IPS DF 6.9 (cell line): ENCODE data around the gene FNBP1.

Experiments used
- DNase-seq: peaks from one replicate; pipeline ENCODE4 v3.0.0-alpha.2; 2013; ENCODE audit warnings: low read depth, low spot score
- H3K27ac ChIP-seq: one replicate; pipeline ENCODE4 v1.5.1; 2013; ENCODE audit warnings: low read length, control low read depth
- H3K27me3 ChIP-seq: 2 replicates; pipeline ENCODE4 v1.6.1; 2013; ENCODE audit warnings: mild to moderate bottlenecking, low read length; ENCODE audit not compliant: control insufficient read depth, insufficient read depth
- H3K36me3 ChIP-seq: 2 replicates; pipeline ENCODE4 v1.6.1; 2013; ENCODE audit warnings: low read length; ENCODE audit not compliant: control insufficient read depth, insufficient read depth
- H3K4me1 ChIP-seq: 2 replicates; pipeline ENCODE4 v1.6.1; 2013; ENCODE audit warnings: low read length; ENCODE audit not compliant: control insufficient read depth, insufficient read depth
- H3K4me3 ChIP-seq: 2 replicates; pipeline ENCODE4 v1.5.1; 2013; ENCODE audit warnings: mild to moderate bottlenecking, low read length
- H3K9me3 ChIP-seq: 2 replicates; pipeline ENCODE4 v1.6.1; 2013; ENCODE audit warnings: low read length, inconsistent platforms; ENCODE audit not compliant: control insufficient read depth, insufficient read depth
- WGBS: extraction: QIAGEN DNeasy Blood & Tissue Kit; methylation state at CpG from one replicate; pipeline ENCODE4 v1.1.7; 2013; ENCODE audit warnings: mixed read lengths, missing lambda C conversion rate; ENCODE audit not compliant: insufficient read length, insufficient coverage; 5-methylcytosine and 5-hydroxymethylcytosine counted together

FNBP1 gene

DNA sequence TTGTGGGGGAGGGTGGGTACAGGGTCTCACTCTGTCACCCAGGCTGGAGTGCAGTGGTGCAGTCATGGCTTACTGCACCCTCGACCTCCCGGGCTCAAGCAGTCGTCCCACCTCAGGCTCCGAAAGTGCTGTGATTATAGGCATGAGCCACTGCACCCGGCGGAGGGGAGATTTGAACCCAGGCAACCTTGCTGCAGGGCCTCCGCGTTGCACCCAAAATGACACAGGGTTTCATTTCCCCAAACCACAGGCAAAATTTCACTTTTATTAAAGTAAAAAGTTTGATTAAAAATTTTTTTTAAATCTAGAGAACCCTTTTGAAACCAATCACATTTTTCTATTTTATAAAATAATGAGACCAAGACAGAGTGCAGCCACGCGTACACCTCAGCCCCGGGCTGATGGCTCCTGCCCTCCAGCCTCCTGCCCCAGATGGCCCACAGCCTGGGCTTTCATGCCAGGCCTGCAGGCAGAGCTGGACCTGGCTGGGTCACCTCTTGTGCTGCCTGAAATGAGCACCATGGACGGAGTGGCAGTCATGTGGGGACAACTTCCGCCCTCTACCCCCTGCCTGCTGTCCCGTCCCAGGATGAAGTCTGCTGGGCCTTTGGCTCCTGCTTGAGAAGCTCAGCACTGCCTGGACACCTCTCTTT, 177.2 kb downstream of the FNBP1 start:
- WGBS = no CpG with 5 or more reads among the region's 14 CpGs
- no peaks in the 10 kb centered on the region for H3K36me3 ChIP-seq

GRCh38 chr9:129864991-129865647, 177.9 kb downstream of the FNBP1 start:
- no CpG with 5 or more reads among the region's 11 CpGs for WGBS
- Histone ChIP-seq H3K4me3 (no peak overlapping the region), H3K9me3 (no peaks in the 10 kb centered on the region), H3K4me1 (no peaks in the 10 kb centered on the region), H3K27ac (no peak overlapping the region), H3K27me3 (no peaks in the 10 kb centered on the region), H3K36me3 (no peaks in the 10 kb centered on the region)
- DNase-seq = no peak

More for the DNA sequence above, 177.2 kb downstream of the FNBP1 start:
- no peaks in the 10 kb centered on the region for H3K4me1 ChIP-seq
- H3K4me3 ChIP-seq = no peak overlapping the region
- no peak for DNase-seq
- H3K27ac ChIP-seq = no peak overlapping the region
- H3K27me3 ChIP-seq = no peaks in the 10 kb centered on the region
- H3K9me3 ChIP-seq = no peaks in the 10 kb centered on the region

DNA sequence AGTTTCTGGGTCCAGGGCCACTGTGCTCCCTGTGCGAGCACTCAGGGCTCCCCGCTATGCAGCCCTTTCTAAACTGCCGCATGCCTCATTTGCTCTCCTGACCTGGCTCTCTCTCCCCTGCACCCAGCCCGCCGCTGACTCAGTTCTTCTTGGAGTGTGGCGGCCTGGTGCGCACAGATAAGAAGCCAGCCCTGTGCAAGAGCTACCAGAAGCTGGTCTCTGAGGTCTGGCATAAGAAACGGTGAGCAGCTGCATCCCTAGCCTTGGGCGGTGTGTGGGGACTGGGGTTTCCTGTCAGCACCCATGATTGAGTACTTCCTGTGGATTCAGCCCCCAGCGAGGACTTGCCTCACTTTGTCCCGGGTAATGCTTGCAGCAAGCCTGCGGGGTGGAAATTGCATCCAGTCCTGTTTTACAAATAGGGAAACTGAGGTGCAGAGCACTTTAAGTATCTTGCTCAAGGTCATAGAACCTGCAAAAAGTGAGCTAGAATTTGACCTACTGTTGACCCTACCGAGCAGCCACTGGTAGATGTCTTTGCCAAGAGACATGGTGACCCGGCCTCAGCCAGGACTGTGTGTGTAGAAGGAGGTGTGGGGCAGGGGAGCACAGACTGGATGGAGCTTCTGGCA, 179.8 kb downstream of the FNBP1 start:
- Histone ChIP-seq H3K27me3 (no peaks in the 10 kb centered on the region), H3K36me3 (0 out of 2 replicates have a peak, but pooled peaks cover 2% of the 10 kb centered on the region), H3K4me3 (no peak overlapping the region), H3K4me1 (no peaks in the 10 kb centered on the region), H3K9me3 (no peaks in the 10 kb centered on the region), H3K27ac (no peak overlapping the region)
- no peak for DNase-seq
- no CpG with 5 or more reads among the region's 14 CpGs for WGBS

DNA sequence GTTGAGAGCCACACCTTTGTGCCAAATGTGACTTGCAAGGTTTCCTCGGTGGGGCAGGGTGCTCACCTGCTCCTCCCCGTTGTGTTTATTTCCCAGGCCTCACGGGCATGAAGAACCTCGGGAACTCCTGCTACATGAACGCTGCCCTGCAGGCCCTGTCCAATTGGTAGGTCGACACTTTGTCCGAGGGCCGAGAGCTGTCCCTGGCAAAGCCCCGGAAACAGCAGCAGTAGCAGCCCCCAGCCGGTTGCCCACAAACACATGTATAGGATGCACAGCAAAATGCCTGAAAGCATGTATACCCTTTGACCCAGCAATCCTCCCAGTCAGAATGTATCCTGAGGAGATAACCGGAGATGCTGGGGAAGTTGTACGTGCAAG, 181.6 kb downstream of the FNBP1 start:
- H3K36me3 ChIP-seq = 0 out of 2 replicates have a peak, but pooled peaks cover 2% of the 10 kb centered on the region
- no peaks in the 10 kb centered on the region for H3K4me1 ChIP-seq
- no peaks in the 10 kb centered on the region for H3K9me3 ChIP-seq
- H3K4me3 ChIP-seq = no peak overlapping the region
- no peak for DNase-seq
- no CpG with 5 or more reads among the region's 12 CpGs for WGBS
- H3K27ac ChIP-seq = no peak overlapping the region
- H3K27me3 ChIP-seq = no peaks in the 10 kb centered on the region

DNA sequence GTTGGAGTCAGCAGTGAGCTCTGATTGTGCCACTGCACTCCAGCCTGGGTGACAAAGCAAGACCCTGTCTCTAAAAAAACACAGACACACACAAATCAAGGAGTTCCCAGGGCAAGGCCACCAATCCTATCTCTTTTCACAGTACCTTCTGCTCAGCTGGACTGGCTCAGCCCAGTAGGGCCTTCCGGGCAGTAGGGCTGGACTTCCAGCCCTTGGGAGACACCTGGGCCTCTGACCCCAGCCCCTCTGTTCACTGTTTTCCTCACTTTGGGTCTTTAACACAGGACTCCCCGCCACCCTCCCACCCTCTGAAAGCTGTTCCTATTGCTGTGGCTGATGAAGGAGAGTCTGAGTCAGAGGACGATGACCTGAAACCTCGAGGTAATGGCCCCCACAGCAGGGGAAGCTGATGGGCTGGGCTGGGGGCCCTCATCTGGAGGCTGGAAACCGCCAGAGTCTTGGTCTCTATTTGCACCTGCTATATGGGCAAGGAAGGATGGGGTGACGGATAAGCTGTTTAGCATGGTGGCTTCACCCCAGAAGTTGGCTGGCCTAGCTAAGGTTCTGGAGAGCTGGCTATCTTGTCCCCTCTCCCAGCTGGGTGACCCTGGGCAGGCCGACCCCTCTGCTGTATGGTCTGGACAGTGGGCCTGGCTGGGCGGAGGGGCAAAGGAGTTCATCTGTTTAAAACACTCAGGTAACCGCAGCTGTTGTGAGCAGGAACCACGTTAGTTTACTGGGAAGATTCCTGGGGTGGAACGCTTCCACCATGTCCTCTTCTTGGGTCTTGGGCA, 182.1 kb downstream of the FNBP1 start:
- no peak overlapping the region for H3K4me3 ChIP-seq
- no CpG with 5 or more reads among the region's 11 CpGs for WGBS
- DNase-seq = no peak
- H3K36me3 ChIP-seq = 0 out of 2 replicates have a peak, but pooled peaks cover 2% of the 10 kb centered on the region
- H3K9me3 ChIP-seq = no peaks in the 10 kb centered on the region
- H3K27ac ChIP-seq = no peak overlapping the region
- no peaks in the 10 kb centered on the region for H3K27me3 ChIP-seq
- H3K4me1 ChIP-seq = no peaks in the 10 kb centered on the region

DNA sequence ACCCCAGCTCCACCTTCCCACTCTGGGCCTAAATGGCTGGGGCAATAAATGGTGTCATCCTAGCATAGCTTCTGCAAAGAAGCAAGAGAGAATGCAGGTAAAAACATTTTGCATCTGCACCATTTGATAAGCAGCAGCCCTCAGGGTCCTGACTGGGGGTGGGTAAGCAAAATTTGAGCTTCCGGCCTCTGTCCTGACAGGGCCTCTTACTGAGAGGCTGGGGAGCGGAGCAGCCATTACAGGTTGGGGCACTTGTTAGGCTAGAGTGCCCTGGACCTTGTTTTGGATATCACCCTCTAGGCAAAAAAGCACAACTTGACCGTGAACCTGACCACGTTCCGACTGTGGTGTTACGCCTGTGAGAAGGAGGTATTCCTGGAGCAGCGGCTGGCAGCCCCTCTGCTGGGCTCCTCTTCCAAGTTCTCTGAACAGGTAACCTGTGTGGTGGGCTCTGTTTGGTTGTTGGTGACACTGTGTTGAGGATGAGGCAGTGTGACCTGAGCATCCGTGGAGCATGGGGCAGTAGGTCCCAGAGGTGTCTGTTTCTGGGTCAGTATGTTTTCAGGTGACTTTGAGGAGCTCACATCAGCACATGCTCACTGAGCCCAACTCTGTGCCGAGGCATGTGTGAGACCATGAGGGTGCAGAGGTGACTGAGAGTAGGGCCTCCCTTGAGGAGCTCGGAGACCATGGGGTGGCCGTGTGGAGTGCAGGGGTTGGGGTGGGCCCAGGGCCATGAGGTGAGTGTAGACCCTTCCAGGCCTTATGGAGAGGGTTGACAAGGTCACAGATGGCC, 184.6 kb downstream of the FNBP1 start:
- Histone ChIP-seq H3K27me3 (no peaks in the 10 kb centered on the region), H3K9me3 (no peaks in the 10 kb centered on the region), H3K4me3 (no peak overlapping the region), H3K36me3 (0 out of 2 replicates have a peak, but pooled peaks cover 2% of the 10 kb centered on the region), H3K4me1 (no peaks in the 10 kb centered on the region), H3K27ac (no peak overlapping the region)
- DNase-seq = no peak
- no CpG with 5 or more reads among the region's 11 CpGs for WGBS

- Histone ChIP-seq H3K27ac (no peak overlapping the region), H3K4me3 (no peak overlapping the region), H3K27me3 (no peaks in the 10 kb centered on the region), H3K9me3 (no peaks in the 10 kb centered on the region), H3K36me3 (0 out of 2 replicates have a peak, but pooled peaks cover 2% of the 10 kb centered on the region), H3K4me1 (no peaks in the 10 kb centered on the region)
- DNase-seq = no peak
- WGBS = no CpG with 5 or more reads among the region's 7 CpGs
These were observed 185.8 kb downstream of the FNBP1 start for GRCh38 chr9:129857207-129857606.

DNA sequence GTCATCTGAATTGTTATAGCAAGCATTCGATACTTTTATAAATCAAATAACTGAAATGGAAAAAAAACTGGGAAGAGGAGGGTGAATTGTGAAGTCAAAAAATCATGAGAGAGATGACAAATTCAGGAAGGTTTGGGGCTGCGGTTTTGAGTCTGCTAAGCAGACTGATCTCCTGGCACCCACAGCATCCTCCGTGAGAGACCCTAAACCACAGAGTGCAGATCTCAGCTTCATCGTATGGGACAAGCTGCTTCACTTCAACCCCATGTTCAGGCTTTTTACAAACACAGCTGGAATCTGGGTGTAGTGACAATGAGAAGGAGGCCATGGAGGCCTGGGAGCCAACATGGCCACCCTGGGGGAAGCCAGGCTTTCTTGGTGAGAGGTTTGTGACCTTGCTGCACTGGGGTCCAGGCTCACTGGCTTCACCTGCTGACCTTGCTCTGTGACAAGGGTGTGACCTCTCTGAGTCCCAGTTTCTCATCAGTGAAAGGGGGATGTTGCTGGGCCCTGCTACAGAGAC, 188.3 kb downstream of the FNBP1 start:
- H3K4me3 ChIP-seq = no peak overlapping the region
- 0 out of 2 replicates have a peak, but pooled peaks cover 2% of the 10 kb centered on the region for H3K36me3 ChIP-seq
- no peaks in the 10 kb centered on the region for H3K4me1 ChIP-seq
- H3K9me3 ChIP-seq = no peaks in the 10 kb centered on the region
- no CpG with 5 or more reads among the region's 4 CpGs for WGBS
- no peaks in the 10 kb centered on the region for H3K27me3 ChIP-seq
- no peak for DNase-seq
- no peak overlapping the region for H3K27ac ChIP-seq

DNA sequence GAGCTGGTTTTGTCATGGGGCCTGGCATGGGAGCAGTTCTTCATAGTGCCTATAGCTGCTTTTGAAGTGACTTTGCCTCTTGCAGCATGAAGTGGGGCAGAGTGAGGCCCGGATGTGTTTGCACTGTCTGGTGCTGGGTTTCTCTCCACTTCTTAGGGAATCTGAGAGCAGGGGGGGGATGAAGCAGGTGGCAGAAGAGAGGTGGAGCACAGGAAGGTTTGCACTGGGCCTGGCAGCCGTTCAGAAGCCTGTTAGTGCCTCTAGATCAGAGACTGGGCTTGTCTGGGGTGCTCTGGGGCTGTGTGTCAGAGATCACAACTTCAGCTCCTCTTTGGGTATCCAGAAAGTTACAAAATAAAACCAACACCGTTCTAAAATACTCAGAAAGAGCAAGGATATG, 189.4 kb downstream of the FNBP1 start:
- no peak for DNase-seq
- Histone ChIP-seq H3K9me3 (no peaks in the 10 kb centered on the region), H3K27me3 (no peaks in the 10 kb centered on the region), H3K4me3 (no peak overlapping the region), H3K36me3 (0 out of 2 replicates have a peak, but pooled peaks cover 2% of the 10 kb centered on the region), H3K27ac (no peak overlapping the region), H3K4me1 (no peaks in the 10 kb centered on the region)
- no CpG with 5 or more reads among the region's 3 CpGs for WGBS
